GM21390 (cell line): ENCODE measurements around the gene DACH2.
A peak's percentile ranks its signal among the peaks of the same experiment; 100 is the strongest.
"Not testable (repeated sequence)": the region's sequence is repeated elsewhere in the genome, so short reads cannot be mapped to it uniquely, and the experiment has no call there.

Experiments used
- ATAC-seq: cut with Tn5 transposase; IDR thresholded peaks from one replicate; pipeline ENCODE4 v1.9.1; 2021; ENCODE audit not compliant: unreplicated experiment

DACH2 gene

GRCh38 chrX:86148024-86148511, at the start of gene DACH2:
TSS of gene DACH2 (plus strand) at chrX:86148451.
- peak; percentile 100 for ATAC-seq

DNA sequence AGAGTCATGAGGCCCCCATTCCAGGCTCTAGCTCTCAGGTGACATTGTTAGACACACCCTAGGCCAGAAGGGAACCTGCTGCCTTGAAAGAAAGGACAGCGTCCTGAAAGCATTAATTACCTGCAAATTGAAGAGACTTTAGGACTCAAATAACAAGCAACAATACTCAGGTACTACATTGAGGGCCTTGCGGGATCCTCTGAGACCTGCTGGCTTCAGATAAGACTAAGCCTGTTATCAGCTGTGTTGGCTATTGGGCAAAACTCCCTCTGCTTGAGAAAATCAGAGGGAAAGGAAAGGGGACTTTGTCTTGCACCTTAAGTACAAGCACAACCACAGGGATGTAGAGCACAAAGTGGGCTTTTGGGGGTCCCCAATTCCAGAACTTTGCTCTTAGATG, 45.9 kb upstream of the DACH2 start:
- no peak for ATAC-seq

- no peak for ATAC-seq
These were observed 45.2 kb upstream of the DACH2 start for GRCh38 chrX:86103061-86103460.

DNA sequence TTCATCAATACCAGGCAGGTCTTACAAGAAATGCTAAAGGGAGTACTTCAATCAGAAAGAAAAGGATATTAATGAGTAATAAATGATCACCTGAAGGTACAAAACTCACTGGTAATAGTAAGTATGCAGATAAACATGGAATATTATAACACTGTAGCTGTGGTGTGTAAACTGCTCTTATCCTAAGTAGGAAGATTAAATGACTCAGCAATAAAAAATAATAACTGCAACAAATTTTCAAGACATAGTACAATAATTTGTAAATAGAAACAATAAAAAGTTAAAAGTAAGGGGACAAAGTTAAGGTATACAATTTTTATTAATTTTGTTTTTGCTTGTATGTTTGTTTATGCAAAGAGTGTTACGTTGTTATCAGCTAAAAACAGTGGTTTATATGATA, 43.7 kb upstream of the DACH2 start:
- ATAC-seq = no peak

DNA sequence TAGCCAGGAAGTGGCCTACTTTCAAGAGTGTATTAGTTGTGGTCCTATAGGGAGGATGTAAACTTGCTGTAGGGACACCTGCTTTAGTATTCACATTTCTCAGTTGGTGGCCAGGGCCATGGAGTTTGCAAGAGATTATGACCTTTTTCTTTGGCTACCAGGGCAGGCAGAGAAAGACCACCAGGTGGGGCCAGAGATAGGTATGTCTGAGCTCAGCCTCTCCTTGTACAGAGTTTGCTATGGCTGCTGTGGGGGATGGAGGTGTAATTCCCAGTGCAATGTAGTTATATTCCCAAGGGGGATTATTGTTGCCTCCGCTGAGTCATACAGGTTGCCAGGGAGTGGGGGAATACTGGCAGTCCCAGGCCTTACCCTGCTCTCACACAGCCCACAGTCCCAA, 26.3 kb upstream of the DACH2 start:
- no peak for ATAC-seq

DNA sequence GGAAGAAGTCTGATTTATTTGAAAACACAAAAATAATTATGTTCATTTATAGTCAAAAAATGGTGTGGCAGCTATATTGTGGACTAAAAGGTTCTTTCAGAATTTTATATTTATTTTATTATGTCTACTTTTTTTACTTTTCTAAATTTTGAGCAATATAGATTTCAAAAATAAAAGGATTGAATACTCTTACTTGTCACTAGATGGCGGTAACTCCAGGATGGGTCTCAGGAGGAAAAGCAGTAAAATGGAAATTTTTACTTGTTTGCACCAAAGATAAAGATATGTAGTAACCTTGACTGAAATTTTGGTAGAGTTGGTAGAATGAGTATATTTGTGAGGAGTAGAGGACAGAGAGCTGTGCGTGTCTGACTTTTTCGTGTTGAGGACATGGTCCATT, 14.5 kb upstream of the DACH2 start:
- ATAC-seq = no peak

DNA sequence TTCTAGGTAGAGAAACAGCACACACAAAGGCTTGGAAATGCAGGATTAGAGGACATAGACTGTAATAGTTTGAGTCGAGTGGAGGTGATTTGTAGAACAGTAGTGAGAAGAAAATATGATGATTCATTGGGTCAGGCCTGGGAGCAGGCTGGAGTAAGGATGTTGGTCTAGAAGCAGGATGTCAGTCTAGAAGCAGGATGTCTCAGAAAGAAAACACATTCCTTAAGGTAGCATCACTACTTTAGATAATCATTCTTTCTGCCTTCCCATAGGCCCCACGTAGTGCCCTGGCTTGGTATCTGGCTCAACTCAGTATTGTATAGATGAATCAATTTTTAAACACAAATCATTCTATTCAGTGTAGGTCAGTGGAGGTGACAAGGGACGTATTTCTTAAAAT, 11.2 kb upstream of the DACH2 start:
- no peak for ATAC-seq

GRCh38 chrX:86141786-86142185, 6.5 kb upstream of the DACH2 start:
- no peak for ATAC-seq

- no peak for ATAC-seq
These were observed 2.1 kb upstream of the DACH2 start for GRCh38 chrX:86146102-86146501.

DNA sequence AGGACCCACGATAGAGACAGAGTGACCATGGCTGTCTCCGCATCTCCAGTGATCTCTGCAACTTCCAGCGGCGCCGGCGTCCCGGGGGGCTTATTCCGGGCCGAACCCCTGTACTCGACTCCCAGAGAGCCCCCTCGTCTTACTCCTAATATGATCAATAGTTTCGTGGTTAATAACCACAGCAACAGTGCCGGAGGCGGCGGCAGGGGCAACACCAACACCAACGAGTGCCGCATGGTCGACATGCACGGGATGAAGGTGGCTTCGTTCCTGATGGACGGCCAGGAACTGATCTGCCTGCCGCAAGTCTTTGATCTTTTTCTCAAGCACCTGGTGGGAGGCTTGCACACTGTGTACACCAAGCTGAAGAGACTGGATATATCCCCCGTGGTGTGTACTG, 343 bp downstream of the DACH2 start:
- no peak for ATAC-seq

DNA sequence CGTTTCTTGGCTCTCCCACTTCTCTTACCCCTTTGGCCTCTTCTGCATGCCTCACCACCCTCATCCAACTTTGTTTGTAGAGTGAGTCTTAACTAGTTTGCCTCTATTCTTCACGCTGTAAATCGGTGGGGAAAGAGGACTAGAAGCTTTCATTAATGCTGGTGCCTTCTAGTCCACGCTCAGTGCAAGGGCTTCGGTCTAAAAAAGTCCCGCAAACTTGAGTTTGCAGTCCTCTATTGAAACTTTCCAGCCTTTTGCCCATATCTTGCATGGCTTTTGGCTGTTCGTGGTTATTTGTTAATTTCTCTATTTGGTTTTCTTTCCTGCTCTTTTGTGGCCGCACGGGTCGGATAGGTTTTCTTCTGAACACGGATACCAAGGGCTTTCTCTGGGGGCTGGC, 868 bp downstream of the DACH2 start:
- ATAC-seq = no peak

GRCh38 chrX:86154553-86154952, 6.3 kb downstream of the DACH2 start:
- no peak for ATAC-seq

GRCh38 chrX:86171366-86171765, 23.1 kb downstream of the DACH2 start:
- ATAC-seq = peak; percentile 78

DNA sequence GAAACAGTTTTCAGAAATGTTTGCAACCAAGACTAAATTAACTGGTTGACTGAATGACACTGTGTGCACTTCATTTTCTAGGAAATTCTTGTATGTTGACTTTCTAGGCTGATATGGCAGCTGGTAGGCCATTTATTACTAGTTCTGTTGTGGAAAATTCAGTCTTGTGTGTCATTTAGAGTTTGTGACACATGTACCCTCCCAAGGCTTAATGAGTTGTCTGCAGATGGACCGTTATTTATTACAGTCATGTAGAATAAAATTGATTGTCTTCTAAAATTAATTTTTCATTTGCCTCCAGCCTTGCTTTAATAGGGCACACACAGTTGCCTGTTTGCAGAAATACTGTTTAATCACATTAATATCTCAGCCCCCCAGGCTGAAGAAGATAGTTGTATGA, 30.7 kb downstream of the DACH2 start:
- no peak for ATAC-seq

DNA sequence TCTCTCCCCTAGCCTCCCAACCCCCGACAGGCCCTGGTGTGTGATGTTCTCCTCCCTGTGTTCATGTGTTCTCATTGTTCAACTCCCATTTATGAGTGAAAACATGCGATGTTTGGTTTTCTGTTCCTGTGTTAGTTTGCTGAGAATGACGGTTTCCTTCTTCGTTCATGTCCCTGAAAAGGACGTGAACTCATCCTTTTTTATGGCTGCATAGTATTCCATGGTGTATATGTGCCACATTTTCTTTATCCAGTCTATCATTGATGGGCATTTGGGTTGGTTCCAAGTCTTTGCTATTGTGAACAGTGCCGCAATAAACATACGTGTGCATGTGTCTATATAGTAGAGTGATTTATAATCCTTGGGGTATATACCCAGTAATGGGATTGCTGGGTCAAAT, 33.1 kb downstream of the DACH2 start:
- not testable (repeated sequence) for ATAC-seq

DNA sequence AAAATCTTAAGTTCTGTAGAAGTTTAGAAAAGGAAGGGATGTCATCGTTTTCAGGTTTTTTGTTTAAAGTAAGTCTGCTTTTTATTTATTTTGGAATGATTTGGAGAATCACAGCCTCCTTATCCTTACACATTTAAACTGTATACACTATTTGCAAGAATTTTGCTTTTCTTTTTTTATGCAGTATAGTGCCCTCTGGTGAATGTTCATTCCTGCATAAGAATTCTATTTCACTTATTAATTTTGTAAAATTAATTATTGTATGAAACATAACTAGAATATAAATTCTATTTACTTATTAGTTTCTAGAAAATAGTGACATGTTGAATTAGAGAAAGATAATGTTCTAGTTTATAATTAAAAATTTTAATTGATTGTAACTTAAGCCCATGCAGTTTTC, 44.6 kb downstream of the DACH2 start:
- no peak for ATAC-seq

DNA sequence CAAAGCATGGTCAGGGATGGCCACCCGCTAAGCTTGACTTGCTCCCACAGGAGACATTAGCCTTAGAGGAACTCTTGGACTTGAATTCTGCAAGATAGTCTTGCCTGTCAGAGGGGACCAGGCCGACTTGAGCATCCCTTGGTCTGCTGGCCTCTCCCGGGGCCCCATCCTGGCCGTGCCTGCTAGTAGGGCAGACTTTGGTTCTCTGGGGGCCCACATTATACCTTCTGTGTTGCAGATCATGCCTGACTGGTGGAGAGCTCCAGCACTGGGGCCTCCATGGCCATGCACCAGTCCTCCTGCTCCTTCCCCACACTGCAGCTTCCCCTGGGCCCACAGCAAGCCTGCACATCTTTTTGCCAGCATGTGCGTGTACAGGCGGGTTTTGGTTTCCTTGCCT, 46.5 kb downstream of the DACH2 start:
- no peak for ATAC-seq

- no peak for ATAC-seq
These were observed 47.1 kb downstream of the DACH2 start for GRCh38 chrX:86195343-86195742.

- ATAC-seq = no peak
These were observed 49.6 kb downstream of the DACH2 start for GRCh38 chrX:86197815-86198214.

DNA sequence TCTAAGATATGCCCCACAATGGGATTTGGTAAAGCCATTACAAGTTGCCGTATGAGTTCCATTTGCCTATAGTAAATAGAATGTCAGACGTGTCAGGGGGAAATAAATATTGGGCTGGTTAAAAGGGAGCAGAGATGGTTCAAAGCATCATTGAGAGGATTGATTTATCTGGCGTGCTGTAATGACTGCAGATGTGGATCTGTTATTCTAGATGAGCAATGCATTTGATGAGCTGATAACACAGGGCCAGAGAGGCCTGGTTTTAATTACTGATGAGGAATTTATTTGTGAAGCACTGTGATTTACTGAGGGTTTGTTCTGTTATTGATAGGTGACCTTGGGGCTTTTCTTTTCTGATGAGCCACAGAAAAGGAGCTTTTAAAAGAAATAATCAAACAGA, 62.5 kb downstream of the DACH2 start:
- ATAC-seq = no peak

GRCh38 chrX:86215260-86215659, 67.0 kb downstream of the DACH2 start:
- no peak for ATAC-seq

GRCh38 chrX:86237482-86237881, 89.2 kb downstream of the DACH2 start:
- no peak for ATAC-seq

- ATAC-seq = no peak
These were observed 93.3 kb downstream of the DACH2 start for GRCh38 chrX:86241547-86241946.

DNA sequence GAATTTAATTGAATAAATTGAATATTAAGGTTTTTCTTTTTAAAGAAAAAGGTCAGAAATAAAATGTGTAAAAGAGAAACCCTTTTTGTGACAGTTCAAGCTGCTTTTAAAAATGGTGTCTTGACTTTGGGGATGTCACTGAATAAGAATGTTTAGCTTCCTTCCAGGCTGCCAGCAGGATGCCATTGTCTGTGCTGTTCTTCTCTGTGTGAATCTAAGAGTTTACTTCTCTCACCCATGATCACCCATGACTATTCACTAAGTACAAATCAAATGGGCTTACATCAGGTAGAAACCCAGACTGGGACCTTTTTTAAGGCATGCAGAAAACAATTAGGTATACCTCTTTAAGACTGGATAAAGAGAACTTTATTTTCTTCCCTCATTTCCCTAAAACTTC, 115.3 kb downstream of the DACH2 start:
- ATAC-seq = no peak
